PFSK-1 (cell line): ENCODE measurements around the gene FCGR2B. TPM values are rescaled to one million over a fixed set of nuclear protein-coding genes. Genes with fewer than 3 reads are reported as not detected.
"Not testable (repeated sequence)": the region's sequence is repeated elsewhere in the genome, so short reads cannot be mapped to it uniquely, and the experiment has no call there.

Source experiments
- FOXP2 ChIP-seq: optimal IDR thresholded peaks from 2 replicates; pipeline ENCODE3; 2011; ENCODE audit warnings: borderline replicate concordance, control low read depth, inconsistent platforms; ENCODE audit not compliant: insufficient read depth; ENCODE audit errors: extremely low read length, extremely low read depth
- POLR2AphosphoS5 ChIP-seq: IDR thresholded peaks from 2 replicates; pipeline ENCODE4 v1.6.1; 2012; ENCODE audit warnings: low read depth, mild to moderate bottlenecking, control low read depth, low read length, moderate library complexity
- SIN3A ChIP-seq: IDR thresholded peaks from 2 replicates; pipeline ENCODE4 v1.6.1; 2012; ENCODE audit warnings: mild to moderate bottlenecking, low read length, moderate library complexity, borderline replicate concordance; ENCODE audit not compliant: insufficient read depth
- TAF1 ChIP-seq: IDR thresholded peaks from 2 replicates; pipeline ENCODE4 v1.6.1; 2012; ENCODE audit warnings: low read length, control low read depth, borderline replicate concordance; ENCODE audit not compliant: insufficient read depth
- polyA plus RNA-seq: library from polyadenylated mRNA; unstranded; fragments of >200 nt; gene quantifications from one replicate; pipeline ENCODE4 v1.2.1, GENCODE V29; 2012; ENCODE audit warnings: low read depth, missing spikeins; ENCODE audit not compliant: insufficient read length
- TF ChIP-seq, protein P1 (sequence below), 2 experiments: IDR thresholded peaks; 2 replicates each; pipeline versions ENCODE4 v1.6.1 to v1.8.0; 2011 to 2012; ENCODE audit warnings: low read depth in 2 of 2, low read length in 2 of 2, control low read depth in 1 of 2, inconsistent platforms in 1 of 2, mild to moderate bottlenecking in 1 of 2, moderate library complexity in 1 of 2; ENCODE audit not compliant: insufficient read depth in 1 of 2

The FCGR2B gene
- not detected for polyA plus RNA-seq

DNA sequence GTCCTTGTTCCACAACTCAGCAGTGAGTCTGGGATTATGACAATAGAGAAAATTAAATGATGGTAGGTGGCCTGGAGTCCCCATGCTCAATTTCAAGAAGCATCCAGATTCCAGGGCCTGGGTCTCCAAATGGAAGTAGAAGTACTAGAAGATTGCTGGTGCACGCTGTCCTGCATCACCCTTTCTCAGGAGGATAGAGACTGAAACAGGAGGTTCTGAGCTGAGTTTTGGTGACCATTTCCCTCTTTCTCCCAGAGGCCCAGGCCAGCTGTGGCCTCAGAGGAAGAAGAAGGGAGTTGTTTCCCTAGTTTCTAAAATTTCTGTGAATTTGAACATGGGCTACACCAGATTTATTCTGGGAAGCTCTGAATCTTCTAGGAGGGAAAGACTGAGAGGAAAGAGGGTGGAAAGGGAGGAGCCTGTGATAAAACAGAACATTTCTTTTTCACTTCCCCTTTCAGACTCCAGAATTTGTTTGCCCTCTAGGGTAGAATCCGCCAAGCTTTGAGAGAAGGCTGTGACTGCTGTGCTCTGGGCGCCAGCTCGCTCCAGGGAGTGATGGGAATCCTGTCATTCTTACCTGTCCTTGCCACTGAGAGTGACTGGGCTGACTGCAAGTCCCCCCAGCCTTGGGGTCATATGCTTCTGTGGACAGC is at the start of gene FCGR2B:
Gene FCGR2B, plus strand, starts transcription at position 460 of the 656 bp plus-strand sequence. Its CDS starts 99 bp downstream, at position 559.
- TF ChIP-seq POLR2AphosphoS5, TAF1: not testable (repeated sequence)
- TF ChIP-seq, protein P1, sequence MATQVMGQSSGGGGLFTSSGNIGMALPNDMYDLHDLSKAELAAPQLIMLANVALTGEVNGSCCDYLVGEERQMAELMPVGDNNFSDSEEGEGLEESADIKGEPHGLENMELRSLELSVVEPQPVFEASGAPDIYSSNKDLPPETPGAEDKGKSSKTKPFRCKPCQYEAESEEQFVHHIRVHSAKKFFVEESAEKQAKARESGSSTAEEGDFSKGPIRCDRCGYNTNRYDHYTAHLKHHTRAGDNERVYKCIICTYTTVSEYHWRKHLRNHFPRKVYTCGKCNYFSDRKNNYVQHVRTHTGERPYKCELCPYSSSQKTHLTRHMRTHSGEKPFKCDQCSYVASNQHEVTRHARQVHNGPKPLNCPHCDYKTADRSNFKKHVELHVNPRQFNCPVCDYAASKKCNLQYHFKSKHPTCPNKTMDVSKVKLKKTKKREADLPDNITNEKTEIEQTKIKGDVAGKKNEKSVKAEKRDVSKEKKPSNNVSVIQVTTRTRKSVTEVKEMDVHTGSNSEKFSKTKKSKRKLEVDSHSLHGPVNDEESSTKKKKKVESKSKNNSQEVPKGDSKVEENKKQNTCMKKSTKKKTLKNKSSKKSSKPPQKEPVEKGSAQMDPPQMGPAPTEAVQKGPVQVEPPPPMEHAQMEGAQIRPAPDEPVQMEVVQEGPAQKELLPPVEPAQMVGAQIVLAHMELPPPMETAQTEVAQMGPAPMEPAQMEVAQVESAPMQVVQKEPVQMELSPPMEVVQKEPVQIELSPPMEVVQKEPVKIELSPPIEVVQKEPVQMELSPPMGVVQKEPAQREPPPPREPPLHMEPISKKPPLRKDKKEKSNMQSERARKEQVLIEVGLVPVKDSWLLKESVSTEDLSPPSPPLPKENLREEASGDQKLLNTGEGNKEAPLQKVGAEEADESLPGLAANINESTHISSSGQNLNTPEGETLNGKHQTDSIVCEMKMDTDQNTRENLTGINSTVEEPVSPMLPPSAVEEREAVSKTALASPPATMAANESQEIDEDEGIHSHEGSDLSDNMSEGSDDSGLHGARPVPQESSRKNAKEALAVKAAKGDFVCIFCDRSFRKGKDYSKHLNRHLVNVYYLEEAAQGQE (IDR thresholded peaks at IDR 0.05; ENCODE audit: insufficient read depth in 1 of 2, low read depth in 2 of 2, low read length in 2 of 2), result not testable (repeated sequence)

DNA sequence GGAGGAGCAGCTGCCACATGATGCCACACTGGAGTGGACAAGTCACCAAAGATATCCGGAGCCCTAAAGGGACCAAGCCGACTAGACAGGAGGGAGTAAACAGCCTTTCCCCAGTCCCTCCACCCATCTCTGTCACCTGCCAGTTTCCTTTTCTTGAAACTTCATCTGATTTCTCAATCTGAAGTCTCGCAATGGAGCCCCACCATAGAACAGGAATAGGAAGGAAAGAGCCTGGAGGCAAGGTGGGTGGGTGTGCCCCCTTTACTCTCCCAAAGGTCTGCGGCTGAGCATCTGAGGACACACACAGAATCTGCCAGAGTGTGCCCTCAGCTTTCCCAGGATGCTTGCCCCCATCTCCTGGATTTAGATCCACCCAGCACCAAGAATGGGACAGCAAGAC is 31.9 kb upstream of the FCGR2B start, which contains the start of gene FCGR3B:
Gene FCGR3B, minus strand, starts transcription at position 101 of the 400 bp plus-strand sequence. Its CDS starts 82 bp downstream, at position 19.
- TF ChIP-seq, protein P1 (IDR thresholded peaks at IDR 0.05; ENCODE audit: insufficient read depth in 1 of 2, low read depth in 2 of 2, low read length in 2 of 2), result no peak
- TF ChIP-seq SIN3A (no peak), TAF1 (no peak), FOXP2 (no peak)

DNA sequence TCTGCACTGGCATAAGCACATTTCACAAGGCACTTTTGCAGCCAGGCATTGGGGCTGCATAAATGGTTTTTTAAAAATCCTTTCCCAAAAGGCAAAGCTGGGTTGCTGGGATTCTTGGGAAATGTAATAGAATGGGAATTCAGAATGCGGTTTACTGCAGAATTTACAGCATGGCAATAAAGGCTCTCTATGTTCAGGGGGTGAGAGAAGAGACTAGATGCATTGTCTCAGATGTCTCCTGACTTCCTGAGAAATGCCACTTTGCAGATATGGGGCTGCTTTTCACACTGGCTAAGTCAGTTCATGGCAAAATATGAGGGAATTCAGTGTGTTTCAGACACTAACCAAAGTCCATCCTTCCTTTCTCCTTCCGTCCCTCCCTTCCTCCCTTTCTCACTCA is 13.5 kb downstream of the FCGR2B start:
- no peak for TF ChIP-seq TAF1
- no peak for TF ChIP-seq SIN3A
- TF ChIP-seq FOXP2, result no peak
- no peak for TF ChIP-seq POLR2AphosphoS5
- TF ChIP-seq, protein P1 (IDR thresholded peaks at IDR 0.05; ENCODE audit: insufficient read depth in 1 of 2, low read depth in 2 of 2, low read length in 2 of 2), result no peak

DNA sequence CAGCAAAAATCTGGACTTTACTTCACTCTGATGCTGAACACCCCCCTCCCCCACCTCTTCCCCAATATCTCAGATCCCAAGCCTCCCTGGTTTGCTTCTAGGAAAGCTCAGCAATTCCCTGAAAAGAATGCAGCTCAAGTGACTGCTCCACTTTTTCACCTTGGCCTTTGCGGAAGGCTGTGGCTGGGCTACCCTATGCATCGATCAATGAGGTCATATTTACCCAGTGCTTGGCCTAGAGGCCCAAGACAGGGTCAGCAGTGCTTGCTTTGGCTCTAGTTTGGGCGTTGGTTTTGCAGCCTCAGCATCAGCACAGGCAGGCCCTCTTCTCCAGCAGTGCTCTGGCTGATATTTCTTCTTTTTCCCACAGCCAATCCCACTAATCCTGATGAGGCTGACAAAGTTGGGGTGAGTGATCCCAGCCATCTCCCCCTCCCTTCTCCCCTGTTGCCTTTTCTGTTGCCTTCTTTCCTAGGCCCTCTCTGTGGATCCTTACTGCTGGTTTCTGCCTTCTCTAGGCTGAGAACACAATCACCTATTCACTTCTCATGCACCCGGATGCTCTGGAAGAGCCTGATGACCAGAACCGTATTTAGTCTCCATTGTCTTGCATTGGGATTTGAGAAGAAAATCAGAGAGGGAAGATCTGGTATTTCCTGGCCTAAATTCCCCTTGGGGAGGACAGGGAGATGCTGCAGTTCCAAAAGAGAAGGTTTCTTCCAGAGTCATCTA is 14.2 kb downstream of the FCGR2B start:
- TF ChIP-seq POLR2AphosphoS5 (no peak), FOXP2 (no peak)

DNA sequence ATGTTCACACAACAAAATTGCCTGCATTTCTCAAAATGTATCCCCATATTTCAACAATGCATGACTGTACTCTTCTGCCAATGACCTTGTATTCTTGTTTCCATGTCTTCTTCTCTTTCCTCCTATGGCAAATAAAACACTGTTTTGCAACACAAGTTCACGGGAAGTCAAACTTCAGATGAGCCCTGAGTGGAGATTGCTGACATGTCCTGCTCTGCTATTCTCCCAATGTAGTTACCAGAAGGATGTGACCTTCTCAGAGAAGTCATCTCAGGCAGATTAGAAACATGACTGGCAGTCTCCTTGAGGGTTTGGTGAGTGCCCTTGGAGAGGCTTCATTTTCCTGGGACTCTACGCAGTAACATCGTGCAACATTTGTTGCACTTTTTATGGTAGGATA is 15.6 kb downstream of the FCGR2B start:
- no peak for TF ChIP-seq POLR2AphosphoS5
- TF ChIP-seq, protein P1 (IDR thresholded peaks at IDR 0.05; ENCODE audit: insufficient read depth in 1 of 2, low read depth in 2 of 2, low read length in 2 of 2), result no peak
- TF ChIP-seq SIN3A, result no peak
- no peak for TF ChIP-seq FOXP2
- TF ChIP-seq TAF1, result no peak
